GM12878 (cell line): ENCODE data around the gene EID1. TPM values are rescaled to one million over a fixed set of nuclear protein-coding genes. Genes with fewer than 3 reads are reported as not detected.

ENCODE experiments used
- ATF7 ChIP-seq: fragments of 450-650 bp; IDR thresholded peaks from 2 replicates; pipeline ENCODE4 v1.6.1; 2016; ENCODE audit warnings: low read depth, mild to moderate bottlenecking
- BCL3 ChIP-seq: IDR thresholded peaks from 2 replicates; pipeline ENCODE4 v1.6.1; 2011; ENCODE audit warnings: borderline replicate concordance, low read depth, mild to moderate bottlenecking, moderate library complexity, low read length; ENCODE audit not compliant: insufficient read depth, poor library complexity, severe bottlenecking
- CEBPZ ChIP-seq: fragments of 150-350 bp; IDR thresholded peaks from 2 replicates; pipeline ENCODE4 v1.6.1; 2016; ENCODE audit warnings: low read depth, low read length
- CHD1 ChIP-seq: IDR thresholded peaks from 2 replicates; pipeline ENCODE4 v1.6.1; 2012; ENCODE audit warnings: low read depth, low read length, improper control_type of control experiment
- DPF2 ChIP-seq: fragments of 450-650 bp; IDR thresholded peaks from 2 replicates; pipeline ENCODE4 v1.6.1; 2017; ENCODE audit warnings: mild to moderate bottlenecking
- ELK1 ChIP-seq: IDR thresholded peaks from 2 replicates; pipeline ENCODE4 v1.6.1; 2012; ENCODE audit warnings: low read depth, low read length, improper control_type of control experiment
- EP300 ChIP-seq, 2 experiments: fragments of 150-350 bp in 1 of 2; IDR thresholded peaks; 2 replicates each; pipeline ENCODE4 v1.6.1; 2011 to 2012; ENCODE audit warnings: low read depth in 2 of 2, low read length in 2 of 2, borderline replicate concordance in 1 of 2, improper control_type of control experiment in 1 of 2, inconsistent platforms in 1 of 2; ENCODE audit not compliant: control insufficient read depth in 1 of 2
- FOXM1 ChIP-seq: IDR thresholded peaks from 2 replicates; pipeline ENCODE4 v1.6.1; 2012; ENCODE audit warnings: low read depth, mild to moderate bottlenecking, inconsistent platforms, low read length, moderate library complexity
- HDGF ChIP-seq: fragments of 450-650 bp; IDR thresholded peaks from 2 replicates; pipeline ENCODE4 v1.6.1; 2016; ENCODE audit warnings: antibody characterized with exemption
- PML ChIP-seq: IDR thresholded peaks from 2 replicates; pipeline ENCODE4 v1.6.1; 2012; ENCODE audit warnings: low read length, inconsistent platforms
- POLR2A ChIP-seq: IDR thresholded peaks from 2 replicates; pipeline ENCODE4 v1.6.1; 2011; ENCODE audit warnings: low read depth, mild to moderate bottlenecking, low read length
- RUNX3 ChIP-seq: IDR thresholded peaks from 2 replicates; pipeline ENCODE4 v1.6.1; 2012; ENCODE audit warnings: low read length, inconsistent platforms
- TCF12 ChIP-seq: IDR thresholded peaks from 2 replicates; pipeline ENCODE4 v1.6.1; 2011; ENCODE audit warnings: low read depth, mild to moderate bottlenecking, low read length
- TCF3 ChIP-seq: IDR thresholded peaks from 2 replicates; pipeline ENCODE4 v1.6.1; 2012; ENCODE audit warnings: low read depth, mild to moderate bottlenecking, low read length, borderline replicate concordance; ENCODE audit not compliant: insufficient read depth
- ZBED1 ChIP-seq: IDR thresholded peaks from 2 replicates; pipeline ENCODE4 v1.6.1; 2016; ENCODE audit warnings: borderline replicate concordance
- polyA plus RNA-seq, 11 experiments: library from polyadenylated mRNA; depleted of rRNA in 4 of 11; unstranded in 6 of 11; stranded (reverse) in 5 of 11; fragments of >200 nt; fragmentation: Nextera tagmentation in 4 of 11; fragmentation: Illumina TruSeq in 1 of 11; extraction: Ambion mirVana in 4 of 11; extraction: Trizol in 1 of 11; gene quantifications; 1 replicate in 1 of 11; 2 replicates in 10 of 11; pipeline versions ENCODE4 v1.2.1 to v1.2.3, GENCODE V29; 2011 to 2016; ENCODE audit warnings: inconsistent platforms in 2 of 11, missing spikeins in 2 of 11, low read depth in 1 of 11
- total RNA-seq, 4 experiments: library from RNA; depleted of rRNA in 3 of 4; stranded (reverse); fragments of >200 nt in 3 of 4; fragmentation: Illumina TruSeq in 1 of 4; extraction: Trizol in 1 of 4; gene quantifications; 2 replicates each; pipeline versions ENCODE4 v1.2.1 to v1.2.3, GENCODE V29; 2013 to 2021
- TF ChIP-seq, protein P1 (sequence below): IDR thresholded peaks from 2 replicates; pipeline ENCODE4 v1.6.1; 2011; ENCODE audit warnings: borderline replicate concordance, low read depth, mild to moderate bottlenecking, moderate library complexity, mixed read lengths, low read length; ENCODE audit not compliant: insufficient read depth; ENCODE audit errors: extremely low read length
- TF ChIP-seq, protein P2 (sequence below): fragments of 150-350 bp; IDR thresholded peaks from 2 replicates; pipeline ENCODE4 v1.6.1; 2014; ENCODE audit warnings: mild to moderate bottlenecking, low read depth, low read length

The EID1 gene
- total and polyA plus RNA-seq, 10 of the 15 experiments (the other 5 are each of a cell fraction or from before 2014, with no cell fraction given): 45.6 to 210 (median 124) TPM

DNA sequence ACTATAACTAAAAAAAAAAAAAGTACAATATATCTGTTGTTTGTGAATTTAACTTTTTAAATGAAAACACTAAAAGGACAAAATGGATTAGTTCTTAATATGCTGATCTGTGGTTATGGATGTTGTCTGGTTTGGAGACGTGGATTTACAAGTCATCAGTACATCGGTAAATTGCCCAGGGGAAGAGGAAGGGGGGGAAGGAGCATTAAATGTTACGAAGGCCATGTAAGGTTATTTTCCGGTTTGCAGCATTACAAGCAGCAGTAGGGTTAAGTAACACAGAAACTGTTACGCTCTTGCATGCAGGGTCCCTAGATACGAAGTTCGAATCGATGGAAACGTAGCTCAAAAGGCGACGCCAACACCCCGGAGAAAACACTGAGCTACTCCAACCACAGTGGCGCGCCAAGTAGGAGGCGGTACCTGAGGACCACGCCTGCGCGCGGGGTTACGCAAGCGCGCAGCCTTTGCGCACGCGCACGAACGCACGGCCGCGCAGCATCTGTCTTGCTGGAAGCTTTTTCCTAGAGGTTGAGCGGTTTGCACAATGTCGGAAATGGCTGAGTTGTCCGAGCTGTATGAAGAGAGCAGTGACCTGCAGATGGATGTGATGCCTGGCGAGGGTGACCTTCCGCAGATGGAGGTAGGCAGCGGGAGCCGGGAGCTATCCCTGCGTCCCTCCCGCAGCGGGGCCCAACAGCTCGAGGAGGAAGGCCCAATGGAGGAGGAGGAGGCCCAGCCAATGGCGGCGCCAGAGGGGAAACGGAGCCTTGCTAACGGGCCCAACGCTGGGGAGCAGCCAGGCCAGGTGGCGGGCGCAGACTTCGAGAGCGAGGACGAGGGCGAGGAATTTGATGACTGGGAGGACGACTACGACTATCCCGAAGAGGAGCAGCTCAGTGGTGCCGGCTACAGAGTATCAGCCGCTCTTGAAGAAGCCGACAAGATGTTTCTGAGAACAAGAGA lies at the start of gene EID1 (continued):
- TF ChIP-seq EP300 (IDR thresholded peaks at IDR 0.05; ENCODE audit: borderline replicate concordance in 1 of 2, control insufficient read depth in 1 of 2, low read depth in 2 of 2, low read length in 2 of 2): peak in 1 of 2 experiments; percentile 40; a peak in 1 of 4 replicates
- TF ChIP-seq BCL3: no peak
- TF ChIP-seq ATF7: peak; percentile 82
- no peak for TF ChIP-seq TCF12
- TF ChIP-seq, protein P1, sequence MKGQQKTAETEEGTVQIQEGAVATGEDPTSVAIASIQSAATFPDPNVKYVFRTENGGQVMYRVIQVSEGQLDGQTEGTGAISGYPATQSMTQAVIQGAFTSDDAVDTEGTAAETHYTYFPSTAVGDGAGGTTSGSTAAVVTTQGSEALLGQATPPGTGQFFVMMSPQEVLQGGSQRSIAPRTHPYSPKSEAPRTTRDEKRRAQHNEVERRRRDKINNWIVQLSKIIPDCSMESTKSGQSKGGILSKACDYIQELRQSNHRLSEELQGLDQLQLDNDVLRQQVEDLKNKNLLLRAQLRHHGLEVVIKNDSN: no peak
- no peak for TF ChIP-seq CHD1
- TF ChIP-seq DPF2: 0 out of 2 replicates have a peak, but pooled peaks have one; percentile 55
- 0 out of 2 replicates have a peak, but pooled peaks have one; percentile 5 for TF ChIP-seq TCF3
- no peak for TF ChIP-seq FOXM1
- TF ChIP-seq, protein P2, sequence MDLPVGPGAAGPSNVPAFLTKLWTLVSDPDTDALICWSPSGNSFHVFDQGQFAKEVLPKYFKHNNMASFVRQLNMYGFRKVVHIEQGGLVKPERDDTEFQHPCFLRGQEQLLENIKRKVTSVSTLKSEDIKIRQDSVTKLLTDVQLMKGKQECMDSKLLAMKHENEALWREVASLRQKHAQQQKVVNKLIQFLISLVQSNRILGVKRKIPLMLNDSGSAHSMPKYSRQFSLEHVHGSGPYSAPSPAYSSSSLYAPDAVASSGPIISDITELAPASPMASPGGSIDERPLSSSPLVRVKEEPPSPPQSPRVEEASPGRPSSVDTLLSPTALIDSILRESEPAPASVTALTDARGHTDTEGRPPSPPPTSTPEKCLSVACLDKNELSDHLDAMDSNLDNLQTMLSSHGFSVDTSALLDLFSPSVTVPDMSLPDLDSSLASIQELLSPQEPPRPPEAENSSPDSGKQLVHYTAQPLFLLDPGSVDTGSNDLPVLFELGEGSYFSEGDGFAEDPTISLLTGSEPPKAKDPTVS: no peak
- no peak for TF ChIP-seq HDGF
- TF ChIP-seq CEBPZ: no peak
- TF ChIP-seq RUNX3: peak; percentile 75
- peak; percentile 66 for TF ChIP-seq ELK1
- no peak for TF ChIP-seq ZBED1
- peak; percentile 87 for TF ChIP-seq PML
- peak; percentile 98 for TF ChIP-seq POLR2A
